T-helper 17 cell (primary cell): ENCODE results near the gene ELOVL7. TPM values are rescaled to one million over a fixed set of nuclear protein-coding genes. Genes with fewer than 3 reads are reported as not detected.
"Not testable (repeated sequence)": the region's sequence is repeated elsewhere in the genome, so short reads cannot be mapped to it uniquely, and the experiment has no call there.

Experiments used
- ATAC-seq: fragments of 150-1000 bp; cut with Tn5 transposase; 2 replicates; pipeline ENCODE4 v1.10.0; 2021; ENCODE audit warnings: mild to moderate bottlenecking, moderate library complexity
- DNase-seq, 3 donors: peaks; one replicate each; pipeline versions ENCODE4 v3.0.0 to v3.0.0-alpha.2; 2020 to 2021
- H3K9me3 ChIP-seq: one replicate; pipeline ENCODE4 v1.7.0; 2013; ENCODE audit warnings: low read length, mild to moderate bottlenecking; ENCODE audit not compliant: control insufficient read depth, poor library complexity, severe bottlenecking
- H3K27ac Mint-ChIP-seq: one replicate; pipeline ENCODE4 v1.8.0; 2022; ENCODE audit warnings: mild to moderate bottlenecking, moderate library complexity, mixed read lengths
- H3K27me3 Mint-ChIP-seq: one replicate; pipeline ENCODE4 v1.8.0; 2022; ENCODE audit warnings: mixed read lengths
- H3K36me3 Mint-ChIP-seq: one replicate; pipeline ENCODE4 v1.8.0; 2022; ENCODE audit warnings: low read depth, mixed read lengths
- H3K4me1 Mint-ChIP-seq: one replicate; pipeline ENCODE4 v1.8.0; 2022; ENCODE audit warnings: mild to moderate bottlenecking, mixed read lengths
- H3K4me3 Mint-ChIP-seq: one replicate; pipeline ENCODE4 v1.8.0; 2022; ENCODE audit warnings: mild to moderate bottlenecking, moderate library complexity, mixed read lengths
- total RNA-seq, 4 donors: library from RNA in 2 of 4; stranded (reverse) in 2 of 4; gene quantifications; one replicate each; pipeline ENCODE4 v1.2.3 and lab custom pipeline; 2022 to 2026

Gene ELOVL7
- total RNA-seq, 2 donors from 2014 or later: 2.0 to 40.1 TPM

GRCh38 chr5:60822285-60822556, 21.8 kb downstream of the ELOVL7 start:
- DNase-seq (no peak), ATAC-seq (no peak)
- H3K27ac Mint-ChIP-seq: no peak overlapping the region
- no peaks in the 10 kb centered on the region for H3K27me3 Mint-ChIP-seq
- no peaks in the 10 kb centered on the region for H3K4me1 Mint-ChIP-seq
- no peak overlapping the region for H3K4me3 Mint-ChIP-seq
- no peaks in the 10 kb centered on the region for H3K36me3 Mint-ChIP-seq
- H3K9me3 ChIP-seq: no peaks in the 10 kb centered on the region

- no peaks in the 10 kb centered on the region for H3K36me3 Mint-ChIP-seq
- DNase-seq (no peak), ATAC-seq (no peak)
- no peak overlapping the region for H3K27ac Mint-ChIP-seq
- H3K4me3 Mint-ChIP-seq: no peak overlapping the region
- H3K27me3 Mint-ChIP-seq: no peaks in the 10 kb centered on the region
- no peaks in the 10 kb centered on the region for H3K4me1 Mint-ChIP-seq
- no peaks in the 10 kb centered on the region for H3K9me3 ChIP-seq
Measured at GRCh38 chr5:60821488-60822284, 22.4 kb downstream of the ELOVL7 start.

- no peak for ATAC-seq
- H3K27me3 Mint-ChIP-seq: no peaks in the 10 kb centered on the region
- DNase-seq: no peak
- no peaks in the 10 kb centered on the region for H3K9me3 ChIP-seq
- no peak overlapping the region for H3K27ac Mint-ChIP-seq
- H3K4me1 Mint-ChIP-seq: no peaks in the 10 kb centered on the region
- no peak overlapping the region for H3K4me3 Mint-ChIP-seq
- no peaks in the 10 kb centered on the region for H3K36me3 Mint-ChIP-seq
Measured at GRCh38 chr5:60820593-60821487, 23.2 kb downstream of the ELOVL7 start.

- peaks cover 10% of the 10 kb centered on the region for H3K27me3 Mint-ChIP-seq
- not testable (repeated sequence) for ATAC-seq, H3K4me1 Mint-ChIP-seq, H3K4me3 Mint-ChIP-seq, H3K27ac Mint-ChIP-seq, H3K36me3 Mint-ChIP-seq, DNase-seq, H3K9me3 ChIP-seq
Measured at GRCh38 chr5:60816138-60816537, 27.9 kb downstream of the ELOVL7 start.

GRCh38 chr5:60814498-60814897, 29.6 kb downstream of the ELOVL7 start:
- H3K27ac Mint-ChIP-seq: no peak overlapping the region
- no peak for DNase-seq
- H3K27me3 Mint-ChIP-seq: peaks cover 10% of the 10 kb centered on the region
- no peaks in the 10 kb centered on the region for H3K4me1 Mint-ChIP-seq
- H3K9me3 ChIP-seq: no peaks in the 10 kb centered on the region
- no peak for ATAC-seq
- H3K4me3 Mint-ChIP-seq: no peak overlapping the region
- peaks cover 2% of the 10 kb centered on the region for H3K36me3 Mint-ChIP-seq

- peaks cover 10% of the 10 kb centered on the region for H3K27me3 Mint-ChIP-seq
- no peak overlapping the region for H3K4me3 Mint-ChIP-seq
- peaks cover 2% of the 10 kb centered on the region for H3K36me3 Mint-ChIP-seq
- H3K27ac Mint-ChIP-seq: no peak overlapping the region
- ATAC-seq (no peak), DNase-seq (no peak)
- no peaks in the 10 kb centered on the region for H3K9me3 ChIP-seq
- H3K4me1 Mint-ChIP-seq: no peaks in the 10 kb centered on the region
Measured at GRCh38 chr5:60812426-60812825, 31.6 kb downstream of the ELOVL7 start.

GRCh38 chr5:60811105-60811504, 33.0 kb downstream of the ELOVL7 start:
- Mint-ChIP-seq H3K27ac (no peak overlapping the region), H3K4me1 (no peaks in the 10 kb centered on the region), H3K27me3 (peaks cover 10% of the 10 kb centered on the region), H3K4me3 (no peak overlapping the region), H3K36me3 (peaks cover 2% of the 10 kb centered on the region)
- DNase-seq (no peak), ATAC-seq (no peak)
- H3K9me3 ChIP-seq: no peaks in the 10 kb centered on the region

- no peak for ATAC-seq
- no peak for DNase-seq
- H3K27ac Mint-ChIP-seq: no peak overlapping the region
- no peaks in the 10 kb centered on the region for H3K4me1 Mint-ChIP-seq
- H3K36me3 Mint-ChIP-seq: no peaks in the 10 kb centered on the region
- H3K4me3 Mint-ChIP-seq: no peak overlapping the region
- H3K9me3 ChIP-seq: no peaks in the 10 kb centered on the region
- peaks cover 10% of the 10 kb centered on the region for H3K27me3 Mint-ChIP-seq
Measured at GRCh38 chr5:60810438-60811085, 33.5 kb downstream of the ELOVL7 start.

- no peaks in the 10 kb centered on the region for H3K4me1 Mint-ChIP-seq
Measured at GRCh38 chr5:60809891-60810425, 34.1 kb downstream of the ELOVL7 start.

GRCh38 chr5:60806591-60807243, 37.4 kb downstream of the ELOVL7 start:
- Mint-ChIP-seq H3K36me3 (no peaks in the 10 kb centered on the region), H3K4me3 (no peak overlapping the region), H3K27ac (no peak overlapping the region), H3K27me3 (no peaks in the 10 kb centered on the region), H3K4me1 (no peaks in the 10 kb centered on the region)
- H3K9me3 ChIP-seq: no peaks in the 10 kb centered on the region
- ATAC-seq: no peak
- no peak for DNase-seq

More at GRCh38 chr5:60809891-60810425, 34.1 kb downstream of the ELOVL7 start:
- Mint-ChIP-seq H3K27ac (no peak overlapping the region), H3K4me3 (no peak overlapping the region), H3K36me3 (no peaks in the 10 kb centered on the region), H3K27me3 (peaks cover 10% of the 10 kb centered on the region)
- ATAC-seq (no peak), DNase-seq (no peak)
- H3K9me3 ChIP-seq: no peaks in the 10 kb centered on the region

GRCh38 chr5:60805463-60805862, 38.6 kb downstream of the ELOVL7 start:
- no peak overlapping the region for H3K27ac Mint-ChIP-seq

GRCh38 chr5:60803712-60804111, 40.4 kb downstream of the ELOVL7 start:
- Mint-ChIP-seq H3K4me3 (no peak overlapping the region), H3K4me1 (no peaks in the 10 kb centered on the region)

More at GRCh38 chr5:60805463-60805862, 38.6 kb downstream of the ELOVL7 start:
- Mint-ChIP-seq H3K36me3 (no peaks in the 10 kb centered on the region), H3K4me1 (no peaks in the 10 kb centered on the region), H3K27me3 (no peaks in the 10 kb centered on the region), H3K4me3 (no peak overlapping the region)
- ATAC-seq: no peak
- no peaks in the 10 kb centered on the region for H3K9me3 ChIP-seq
- DNase-seq: no peak

GRCh38 chr5:60802986-60803385, 41.1 kb downstream of the ELOVL7 start:
- DNase-seq: no peak
- Mint-ChIP-seq H3K27me3 (peaks cover 4% of the 10 kb centered on the region), H3K4me3 (no peak overlapping the region), H3K4me1 (no peaks in the 10 kb centered on the region), H3K27ac (no peak overlapping the region), H3K36me3 (peaks cover 3% of the 10 kb centered on the region)
- no peaks in the 10 kb centered on the region for H3K9me3 ChIP-seq
- ATAC-seq: no peak

More at GRCh38 chr5:60803712-60804111, 40.4 kb downstream of the ELOVL7 start:
- no peak overlapping the region for H3K27ac Mint-ChIP-seq
- H3K9me3 ChIP-seq: no peaks in the 10 kb centered on the region
- no peak for DNase-seq
- no peaks in the 10 kb centered on the region for H3K27me3 Mint-ChIP-seq
- peaks cover 3% of the 10 kb centered on the region for H3K36me3 Mint-ChIP-seq
- ATAC-seq: no peak
